Epithelial cell of proximal tubule (primary cell): ENCODE measurements around the gene GOLM1. TPM values are rescaled to one million over a fixed set of nuclear protein-coding genes. Genes with fewer than 3 reads are reported as not detected.

Source experiments
- DNase-seq: peaks from one replicate; pipeline ENCODE4 v3.0.0-alpha.2; 2011; ENCODE audit warnings: low read depth
- H3K4me3 ChIP-seq: 2 replicates; pipeline ENCODE4 v1.5.1; 2011; ENCODE audit warnings: low read depth, mild to moderate bottlenecking, low read length
- CTCF ChIP-seq: conservative IDR thresholded peaks from 2 replicates; pipeline ENCODE4 v1.5.1; 2012; ENCODE audit warnings: low read depth, mild to moderate bottlenecking, low read length
- total RNA-seq: library from RNA; depleted of rRNA; stranded (reverse); fragments of >200 nt; gene quantifications from 2 replicates; pipeline ENCODE4 v1.2.3, GENCODE V29; 2015

GOLM1 gene
- total RNA-seq, 1 donor from 2014 or later, result 109 TPM

GRCh38 chr9:86009133-86009532 lies 90.2 kb downstream of the GOLM1 start:
- no peak overlapping the region for H3K4me3 ChIP-seq
- DNase-seq, result no peak
- no peak for TF ChIP-seq CTCF

- no peak for DNase-seq
- no peak overlapping the region for H3K4me3 ChIP-seq
- TF ChIP-seq CTCF, result no peak
Observed at GRCh38 chr9:86005253-86005775, 94.0 kb downstream of the GOLM1 start.

- no peak for DNase-seq
- no peak for TF ChIP-seq CTCF
- H3K4me3 ChIP-seq, result no peak overlapping the region
Observed at GRCh38 chr9:85995599-85995998, 103.8 kb downstream of the GOLM1 start.

GRCh38 chr9:85995097-85995496 lies 104.3 kb downstream of the GOLM1 start:
- DNase-seq, result no peak
- no peak for TF ChIP-seq CTCF
- no peak overlapping the region for H3K4me3 ChIP-seq

- no peak for TF ChIP-seq CTCF
- H3K4me3 ChIP-seq, result no peak overlapping the region
- no peak for DNase-seq
Observed at GRCh38 chr9:85994191-85994590, 105.2 kb downstream of the GOLM1 start.

GRCh38 chr9:85987236-85987635 lies 112.1 kb downstream of the GOLM1 start:
- no peak overlapping the region for H3K4me3 ChIP-seq
- no peak for TF ChIP-seq CTCF
- no peak for DNase-seq

- no peak overlapping the region for H3K4me3 ChIP-seq
- no peak for TF ChIP-seq CTCF
- DNase-seq, result no peak
Observed at GRCh38 chr9:85984457-85984856, 114.9 kb downstream of the GOLM1 start.
